Activated naive CD8-positive, alpha-beta T cell treated with anti-CD3 and anti-CD28 coated beads for 36 hours (primary cell): ENCODE measurements around the gene CLDN5. TPM values are rescaled to one million over a fixed set of nuclear protein-coding genes. Genes with fewer than 3 reads are reported as not detected.

Source experiments
- DNase-seq: peaks from one replicate; pipeline ENCODE4 v3.0.0; 2021
- H3K27ac Mint-ChIP-seq: one replicate; pipeline ENCODE4 v1.8.0; 2022; ENCODE audit warnings: mild to moderate bottlenecking, moderate library complexity, mixed read lengths
- H3K27me3 Mint-ChIP-seq: one replicate; pipeline ENCODE4 v1.8.0; 2022; ENCODE audit warnings: mild to moderate bottlenecking, mixed read lengths
- H3K36me3 Mint-ChIP-seq: one replicate; pipeline ENCODE4 v1.8.0; 2021; ENCODE audit warnings: mild to moderate bottlenecking, mixed read lengths
- H3K4me1 Mint-ChIP-seq: one replicate; pipeline ENCODE4 v1.8.0; 2021; ENCODE audit warnings: mixed read lengths
- H3K4me3 Mint-ChIP-seq: one replicate; pipeline ENCODE4 v1.8.0; 2022; ENCODE audit warnings: mild to moderate bottlenecking, moderate library complexity, mixed read lengths
- H3K9me3 Mint-ChIP-seq: one replicate; pipeline ENCODE4 v1.8.0; 2022; ENCODE audit warnings: mixed read lengths
- total RNA-seq, 2 experiments: library from RNA; stranded (reverse); gene quantifications; one replicate each; pipeline ENCODE4 v1.2.3, GENCODE V29; 2021

The CLDN5 gene
- total RNA-seq, 2 experiments from 2014 or later = not detected

DNA sequence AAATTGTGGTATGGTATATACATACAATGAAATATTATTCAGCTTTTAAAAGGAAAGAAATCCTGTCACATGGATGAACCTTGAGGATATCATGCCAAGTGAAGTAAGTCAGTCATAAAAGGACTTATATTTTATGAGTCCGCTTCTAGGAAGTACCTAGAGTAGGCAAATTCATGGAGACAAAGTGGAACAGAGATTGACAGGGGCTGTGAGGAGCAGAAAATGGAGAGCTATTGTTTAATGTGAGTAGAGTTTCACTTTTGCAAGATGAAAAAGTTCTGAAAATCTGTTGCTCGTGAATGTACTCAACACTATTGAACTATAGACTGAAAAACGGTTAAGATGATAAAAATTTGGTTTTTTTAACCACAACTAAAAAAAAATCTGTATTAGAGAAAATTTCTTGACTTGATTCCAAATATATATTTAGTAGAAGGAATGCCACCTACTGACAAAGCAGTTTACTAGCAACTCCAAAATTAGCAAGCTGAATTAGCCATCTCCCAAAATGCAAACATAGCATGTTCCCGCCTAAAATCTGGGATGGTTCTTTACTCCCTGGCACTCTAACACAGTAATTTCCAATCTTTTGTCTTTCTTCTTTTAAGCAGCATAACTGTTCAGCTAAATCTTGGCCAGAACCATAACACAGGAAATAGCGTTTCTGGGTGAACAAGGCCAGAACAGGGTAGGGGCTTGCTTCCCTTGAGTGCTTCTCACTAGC is 46.7 kb downstream of the CLDN5 start:
- peaks cover 21% of the 10 kb centered on the region for H3K36me3 Mint-ChIP-seq
- peaks cover 26% of the 10 kb centered on the region for H3K4me1 Mint-ChIP-seq
- H3K4me3 Mint-ChIP-seq = peak overlapping the region; percentile 99
- H3K27ac Mint-ChIP-seq = peak overlapping the region; percentile 69
- DNase-seq = no peak
- no peaks in the 10 kb centered on the region for H3K27me3 Mint-ChIP-seq
- H3K9me3 Mint-ChIP-seq = no peaks in the 10 kb centered on the region

DNA sequence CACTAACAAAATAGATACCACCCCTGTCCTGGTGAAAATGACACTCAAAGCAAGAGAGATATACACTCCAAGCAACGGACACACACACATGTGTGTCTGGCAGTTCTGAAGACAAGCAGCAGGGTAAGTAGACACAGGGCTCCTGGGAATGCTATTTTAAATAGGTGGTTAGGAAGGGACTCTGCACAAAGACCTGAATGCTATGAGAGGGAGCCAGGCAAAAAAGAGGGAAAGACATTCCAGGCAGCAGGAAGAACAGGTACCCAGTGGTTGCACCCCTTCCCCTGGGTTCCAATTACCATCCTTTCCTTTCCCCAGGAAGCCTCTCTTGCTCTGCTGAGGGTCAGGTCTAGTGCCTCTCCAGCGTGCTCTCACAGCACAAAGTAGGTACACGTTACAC is 48.2 kb downstream of the CLDN5 start:
- Mint-ChIP-seq H3K36me3 (peaks cover 23% of the 10 kb centered on the region), H3K4me1 (peaks cover 26% of the 10 kb centered on the region), H3K9me3 (no peaks in the 10 kb centered on the region), H3K27ac (no peak overlapping the region), H3K27me3 (no peaks in the 10 kb centered on the region), H3K4me3 (no peak overlapping the region)
- DNase-seq = no peak

GRCh38 chr22:19473578-19473977 is 50.6 kb downstream of the CLDN5 start:
- Mint-ChIP-seq H3K4me3 (no peak overlapping the region), H3K4me1 (peaks cover 19% of the 10 kb centered on the region), H3K9me3 (no peaks in the 10 kb centered on the region), H3K36me3 (peaks cover 12% of the 10 kb centered on the region), H3K27ac (no peak overlapping the region), H3K27me3 (no peaks in the 10 kb centered on the region)
- DNase-seq = no peak

Other genes starting within 250 kb of the CLDN5 start
- gene CLTCL1, start 232.7 kb downstream of the CLDN5 start, total RNA-seq = under 1 TPM; 0.29 to 0.52 TPM
- 10 to 100 TPM; 42.9 to 47.6 TPM for gene HIRA, start 92.7 kb downstream of the CLDN5 start, total RNA-seq
- gene MRPL40, start 91.9 kb downstream of the CLDN5 start, total RNA-seq = 10 to 100 TPM; 47.7 to 48.3 TPM
- gene C22orf39, start 76.7 kb downstream of the CLDN5 start, total RNA-seq = 10 to 100 TPM; 21.7 to 23.6 TPM
- 10 to 100 TPM; 71.1 to 79.3 TPM for gene UFD1, start 45.2 kb downstream of the CLDN5 start, total RNA-seq
- gene CDC45, start 44.5 kb downstream of the CLDN5 start, total RNA-seq = 100 to 1,000 TPM; 110 to 114 TPM
- gene SEPTIN5, start 190.1 kb upstream of the CLDN5 start, total RNA-seq = 1 to 10 TPM; 1.1 to 1.3 TPM
- gene GP1BB, start 199.1 kb upstream of the CLDN5 start, total RNA-seq = not detected
- gene TBX1, start 236.4 kb upstream of the CLDN5 start, total RNA-seq = not detected